Measurements from ENCODE around the gene PAGR1. TPM values are rescaled to one million over a fixed set of nuclear protein-coding genes. Genes with fewer than 3 reads are reported as not detected.
"Not testable (repeated sequence)": the region's sequence is repeated elsewhere in the genome, so short reads cannot be mapped to it uniquely, and the experiment has no call there.

The PAGR1 gene
- total RNA-seq, 1 donor, result 19.9 TPM

DNA sequence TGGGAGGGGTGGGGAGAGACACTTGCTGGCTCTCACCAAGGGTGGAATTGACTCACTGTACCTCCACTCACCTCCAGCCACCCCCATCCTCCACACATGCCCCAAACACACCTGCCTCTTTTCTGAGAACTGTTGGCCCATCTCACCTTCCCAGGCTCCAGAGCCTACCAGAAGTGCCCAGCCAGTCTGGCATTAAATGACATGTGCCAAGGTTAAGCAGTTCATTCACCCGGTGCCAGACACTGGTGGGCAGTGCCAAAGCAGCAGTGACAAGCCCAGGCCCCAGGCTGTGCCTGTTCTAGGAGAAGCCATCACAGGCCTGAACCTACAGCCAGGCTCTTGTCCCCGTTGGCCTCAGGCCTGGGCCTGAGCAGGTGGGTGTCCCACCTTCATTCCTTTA, 15.5 kb downstream of the PAGR1 start:
- Histone ChIP-seq H2AFZ (ENCODE audit: low read length) (no peak overlapping the region), H3K4me1 (ENCODE audit: insufficient read depth, low read length) (peaks cover 10% of the 10 kb centered on the region), H3K9me3 (ENCODE audit: low read depth, low read length) (no peaks in the 10 kb centered on the region), H3K4me3 (ENCODE audit: insufficient read depth, low read length) (no peak overlapping the region), H3K4me2 (ENCODE audit: insufficient read depth, low read length) (no peak overlapping the region), H3K36me3 (ENCODE audit: insufficient read depth, low read length) (peaks cover 56% of the 10 kb centered on the region), H4K20me1 (ENCODE audit: insufficient read depth, low read length) (peaks cover 52% of the 10 kb centered on the region), H3K79me2 (ENCODE audit: insufficient read depth, low read length) (peaks cover 61% of the 10 kb centered on the region), H3K27me3 (ENCODE audit: insufficient read depth, low read length) (no peaks in the 10 kb centered on the region), H3K27ac (ENCODE audit: low read depth, low read length) (no peak overlapping the region)
- TF ChIP-seq, protein P1, sequence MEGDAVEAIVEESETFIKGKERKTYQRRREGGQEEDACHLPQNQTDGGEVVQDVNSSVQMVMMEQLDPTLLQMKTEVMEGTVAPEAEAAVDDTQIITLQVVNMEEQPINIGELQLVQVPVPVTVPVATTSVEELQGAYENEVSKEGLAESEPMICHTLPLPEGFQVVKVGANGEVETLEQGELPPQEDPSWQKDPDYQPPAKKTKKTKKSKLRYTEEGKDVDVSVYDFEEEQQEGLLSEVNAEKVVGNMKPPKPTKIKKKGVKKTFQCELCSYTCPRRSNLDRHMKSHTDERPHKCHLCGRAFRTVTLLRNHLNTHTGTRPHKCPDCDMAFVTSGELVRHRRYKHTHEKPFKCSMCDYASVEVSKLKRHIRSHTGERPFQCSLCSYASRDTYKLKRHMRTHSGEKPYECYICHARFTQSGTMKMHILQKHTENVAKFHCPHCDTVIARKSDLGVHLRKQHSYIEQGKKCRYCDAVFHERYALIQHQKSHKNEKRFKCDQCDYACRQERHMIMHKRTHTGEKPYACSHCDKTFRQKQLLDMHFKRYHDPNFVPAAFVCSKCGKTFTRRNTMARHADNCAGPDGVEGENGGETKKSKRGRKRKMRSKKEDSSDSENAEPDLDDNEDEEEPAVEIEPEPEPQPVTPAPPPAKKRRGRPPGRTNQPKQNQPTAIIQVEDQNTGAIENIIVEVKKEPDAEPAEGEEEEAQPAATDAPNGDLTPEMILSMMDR (IDR thresholded peaks at IDR 0.05; ENCODE audit: extremely low read depth, low read depth, low read length), result no peak
- DNase-seq (ENCODE audit: insufficient read length, low spot score, missing footprints), result peak; percentile 35

DNA sequence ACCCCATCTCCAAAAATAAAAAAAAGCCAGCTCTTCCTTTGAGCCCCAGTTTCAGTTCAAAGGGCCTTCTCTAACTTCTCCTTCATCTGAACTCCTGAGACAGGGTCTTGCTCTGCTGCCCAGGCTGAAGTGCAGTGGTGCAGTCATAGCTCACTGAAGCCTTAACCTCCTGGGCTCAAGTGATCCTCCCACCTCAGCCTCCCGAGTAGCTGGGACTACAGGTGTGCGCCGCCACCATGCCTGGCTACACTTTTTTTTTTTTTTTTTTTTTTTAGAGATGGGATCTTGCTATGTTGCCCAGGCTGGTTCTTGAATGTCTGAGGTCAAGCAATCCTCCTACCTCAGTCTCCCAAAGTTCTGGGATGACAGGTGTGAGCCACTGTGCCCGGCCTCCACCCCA, 17.3 kb downstream of the PAGR1 start:
- H3K79me2 ChIP-seq (ENCODE audit: insufficient read depth, low read length), result peaks cover 50% of the 10 kb centered on the region
- not testable (repeated sequence) for H3K4me3 ChIP-seq (ENCODE audit: insufficient read depth, low read length)

DNA sequence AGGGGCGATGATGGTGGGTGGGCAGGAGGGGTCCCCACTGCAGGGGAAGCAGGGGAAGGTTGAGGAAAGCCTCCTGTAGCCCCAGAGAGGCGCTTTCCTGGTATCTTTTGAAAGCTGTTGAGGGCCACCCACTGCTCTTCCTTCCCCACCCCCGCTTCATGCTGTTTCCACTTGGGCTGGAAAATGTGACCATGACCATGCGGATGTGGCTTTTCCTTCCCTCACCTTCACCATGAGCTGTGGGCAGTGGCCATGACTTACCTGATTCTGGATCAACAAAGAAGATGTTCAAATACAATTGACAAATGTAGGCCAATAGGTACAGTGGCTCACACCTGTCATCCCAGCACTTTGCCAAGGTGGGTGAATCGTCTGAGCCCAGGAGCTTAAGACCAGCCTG, 18.1 kb downstream of the PAGR1 start:
- H3K9me3 ChIP-seq (ENCODE audit: low read depth, low read length), result no peaks in the 10 kb centered on the region
- H3K4me3 ChIP-seq (ENCODE audit: insufficient read depth, low read length), result no peak overlapping the region
- no peak overlapping the region for H3K4me2 ChIP-seq (ENCODE audit: insufficient read depth, low read length)
- peaks cover 80% of the 10 kb centered on the region for H3K36me3 ChIP-seq (ENCODE audit: insufficient read depth, low read length)
- H3K27ac ChIP-seq (ENCODE audit: low read depth, low read length), result no peak overlapping the region
- H2AFZ ChIP-seq (ENCODE audit: low read length), result no peak overlapping the region
- peaks cover 41% of the 10 kb centered on the region for H3K79me2 ChIP-seq (ENCODE audit: insufficient read depth, low read length)
- TF ChIP-seq, protein P1 (IDR thresholded peaks at IDR 0.05; ENCODE audit: extremely low read depth, low read depth, low read length), result no peak
- no peaks in the 10 kb centered on the region for H3K4me1 ChIP-seq (ENCODE audit: insufficient read depth, low read length)
- DNase-seq (ENCODE audit: insufficient read length, low spot score, missing footprints), result no peak
- no peaks in the 10 kb centered on the region for H3K27me3 ChIP-seq (ENCODE audit: insufficient read depth, low read length)
- H4K20me1 ChIP-seq (ENCODE audit: insufficient read depth, low read length), result peaks cover 39% of the 10 kb centered on the region

More for the DNA sequence above, 17.3 kb downstream of the PAGR1 start:
- not testable (repeated sequence) for H3K27me3 ChIP-seq (ENCODE audit: insufficient read depth, low read length); H2AFZ ChIP-seq (ENCODE audit: low read length); DNase-seq (ENCODE audit: insufficient read length, low spot score, missing footprints); H3K4me2 ChIP-seq (ENCODE audit: insufficient read depth, low read length); H3K27ac ChIP-seq (ENCODE audit: low read depth, low read length); H3K4me1 ChIP-seq (ENCODE audit: insufficient read depth, low read length); H3K9me3 ChIP-seq (ENCODE audit: low read depth, low read length)
- peaks cover 46% of the 10 kb centered on the region for H4K20me1 ChIP-seq (ENCODE audit: insufficient read depth, low read length)
- peaks cover 73% of the 10 kb centered on the region for H3K36me3 ChIP-seq (ENCODE audit: insufficient read depth, low read length)

DNA sequence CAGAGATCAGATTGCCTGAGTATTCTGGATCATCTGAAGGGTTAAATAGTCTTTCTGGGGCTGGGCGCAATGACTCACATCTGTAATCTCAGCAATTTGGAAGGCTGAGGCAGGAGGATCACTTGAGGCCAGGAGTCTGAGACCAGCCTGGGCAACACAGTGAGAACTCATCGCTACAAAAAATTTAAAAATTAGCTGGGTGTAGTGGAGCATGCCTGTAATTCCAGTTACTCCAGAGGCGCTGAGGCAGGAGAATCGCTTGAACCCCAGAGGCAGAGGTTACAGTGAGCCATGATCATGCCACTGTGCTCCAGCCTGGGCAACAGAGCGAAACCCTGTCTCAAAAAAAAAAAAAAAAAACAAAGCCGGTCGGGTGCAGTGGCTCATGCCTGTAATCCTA, 20.0 kb downstream of the PAGR1 start:
- TF ChIP-seq, protein P1 (IDR thresholded peaks at IDR 0.05; ENCODE audit: extremely low read depth, low read depth, low read length), result no peak

More for the DNA sequence above, 20.0 kb downstream of the PAGR1 start:
- no peak for DNase-seq (ENCODE audit: insufficient read length, low spot score, missing footprints)
- Histone ChIP-seq H3K9me3 (ENCODE audit: low read depth, low read length) (no peaks in the 10 kb centered on the region), H3K4me2 (ENCODE audit: insufficient read depth, low read length) (no peak overlapping the region), H4K20me1 (ENCODE audit: insufficient read depth, low read length) (peaks cover 21% of the 10 kb centered on the region), H3K27me3 (ENCODE audit: insufficient read depth, low read length) (no peaks in the 10 kb centered on the region), H3K36me3 (ENCODE audit: insufficient read depth, low read length) (peaks cover 84% of the 10 kb centered on the region), H3K4me3 (ENCODE audit: insufficient read depth, low read length) (no peak overlapping the region), H3K4me1 (ENCODE audit: insufficient read depth, low read length) (no peaks in the 10 kb centered on the region), H2AFZ (ENCODE audit: low read length) (no peak overlapping the region), H3K27ac (ENCODE audit: low read depth, low read length) (no peak overlapping the region), H3K79me2 (ENCODE audit: insufficient read depth, low read length) (peaks cover 23% of the 10 kb centered on the region)

All from osteoblast (primary cell).